Kidney (tissue), 14 donors: ENCODE results near the gene ZNF350. TPM values are rescaled to one million over a fixed set of nuclear protein-coding genes. Genes with fewer than 3 reads are reported as not detected.
"Not testable (repeated sequence)": the region's sequence is repeated elsewhere in the genome, so short reads cannot be mapped to it uniquely, and the experiment has no call there.

Experiments
- DNase-seq, 5 donors: peaks; one replicate each; pipeline ENCODE4 v3.0.0-alpha.2; 2013 to 2020
- FAIRE-seq: peaks from 2 replicates; lab custom pipeline; 2012; peaks lifted over from hg19 to GRCh38; lab: Jason Lieb, UNC
- H3K27ac ChIP-seq, 2 donors: one replicate each; pipeline ENCODE4 v1.7.0; 2013; ENCODE audit warnings: low read depth in 2 of 2, low read length in 2 of 2, inconsistent platforms in 1 of 2
- H3K27me3 ChIP-seq: one replicate; pipeline ENCODE4 v1.7.1; 2013; ENCODE audit warnings: low read length, inconsistent platforms; ENCODE audit not compliant: control insufficient read depth, insufficient read depth
- H3K36me3 ChIP-seq, 3 donors: one replicate each; pipeline versions ENCODE4 v1.7.0 to v1.7.1; 2013; ENCODE audit warnings: low read length in 3 of 3, control low read depth in 1 of 3, inconsistent platforms in 1 of 3; ENCODE audit not compliant: insufficient read depth in 3 of 3, control insufficient read depth in 2 of 3
- H3K4me1 ChIP-seq, 3 donors: one replicate each; pipeline versions ENCODE4 v1.7.0 to v1.7.1; 2013; ENCODE audit warnings: low read length in 3 of 3, inconsistent platforms in 1 of 3, low read depth in 1 of 3; ENCODE audit not compliant: control insufficient read depth in 2 of 3, insufficient read depth in 2 of 3
- H3K4me3 ChIP-seq, 3 donors: one replicate each; pipeline versions ENCODE4 v1.7.0 to v1.8.1; 2013; ENCODE audit warnings: low read length in 3 of 3, control low read depth in 1 of 3, inconsistent platforms in 1 of 3
- H3K9ac ChIP-seq, 3 donors: one replicate each; pipeline versions ENCODE4 v1.7.0 to v1.7.1; 2013; ENCODE audit warnings: low read length in 3 of 3, control low read depth in 1 of 3, inconsistent platforms in 1 of 3
- H3K9me3 ChIP-seq, 3 donors: one replicate each; pipeline versions ENCODE4 v1.7.0 to v1.7.1; 2013; ENCODE audit warnings: low read length in 3 of 3, control low read depth in 1 of 3, inconsistent platforms in 1 of 3; ENCODE audit not compliant: control insufficient read depth in 2 of 3, insufficient read depth in 1 of 3
- intact Hi-C: fragments of 100-400 bp; cut with DNase I; formaldehyde crosslinking; loops from one replicate; pipeline ENCODE4 v1.11.1; 2022
- polyA plus RNA-seq: library from polyadenylated mRNA; stranded (reverse); fragments of 350-450 nt; fragmentation: Illumina TruSeq; extraction: RNeasy Lipid Tissue Mini Kit (QIAGEN cat#74804); gene quantifications from one replicate; pipeline ENCODE4 v1.2.3, GENCODE V29; 2014; ENCODE audit warnings: low read depth, low replicate concordance; ENCODE audit not compliant: insufficient read depth
- total RNA-seq: library from RNA; stranded (reverse); fragmentation: NEBNext Ultra II Directional; extraction: Animal tissue kit (Norgen Biotek cat#: 25700); gene quantifications from one replicate; pipeline ENCODE4 v1.2.1, GENCODE V29; 2021
- TF ChIP-seq, protein P1 (sequence below): IDR thresholded peaks from 3 replicates; pipeline ENCODE4 v1.5.1; 2012; ENCODE audit warnings: mild to moderate bottlenecking, moderate library complexity, borderline replicate concordance; ENCODE audit not compliant: insufficient read depth; ENCODE audit errors: extremely low read depth
- donor health status: control.
- donor health status: control.
- donor health status: control.
- donor health status: control.
- donor health status: control.
- donor health status: DM: yes; HTN: yes; CAD: no.
- donor health status: Normal renal cell carcinoma (clear cell type).

ZNF350 gene
- total and polyA plus RNA-seq, 2 donors from 2014 or later, result 7.8 to 18.9 TPM

DNA sequence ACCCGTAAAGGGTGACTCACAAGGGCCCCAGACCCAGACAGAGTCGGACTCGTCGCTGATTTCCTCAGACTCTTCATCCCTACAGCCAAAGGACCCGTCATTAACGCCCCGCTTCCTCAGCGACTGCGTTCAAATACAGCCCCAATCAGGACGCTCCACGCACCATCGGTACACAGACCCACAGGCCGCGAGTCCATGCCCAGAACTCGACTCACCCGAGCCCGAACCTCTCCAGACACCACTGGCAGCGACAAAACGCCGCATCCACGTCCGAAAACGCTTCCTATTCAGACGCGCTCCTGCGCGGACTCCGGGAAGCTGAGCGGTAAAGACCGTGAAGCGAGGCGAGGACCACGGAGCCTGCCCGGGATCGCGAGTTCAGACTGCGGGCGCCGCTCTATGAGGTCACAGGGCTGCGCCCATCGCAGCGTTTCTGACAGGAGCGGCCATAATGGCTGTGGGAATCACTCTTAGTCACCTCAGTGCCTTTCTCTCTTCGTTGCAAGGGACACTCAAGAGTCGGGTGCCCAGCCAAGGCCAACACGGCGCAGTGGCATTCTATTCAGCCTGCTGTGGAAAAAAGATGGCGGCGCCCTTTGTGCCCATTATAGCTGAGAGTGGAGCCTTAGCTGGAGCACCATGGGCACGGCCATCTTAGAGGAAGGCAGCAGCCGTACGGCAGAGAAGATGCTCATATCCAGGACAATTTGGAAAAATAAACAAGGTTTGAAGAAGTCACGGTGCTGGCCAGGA lies 41.6 kb upstream of the ZNF350 start, which contains the start of gene ZNF614:
ZNF614 (minus strand) TSS at position 353 of the 753 bp plus-strand sequence. CDS start 2,634 bp downstream, outside the sequence.
- Histone ChIP-seq H3K36me3 (peaks cover 7 to 23% (median 15%) of the 10 kb centered on the region in 3 donors), H3K27me3 (no peaks in the 10 kb centered on the region), H3K9me3 (peaks cover 1 to 22% (median 15%) of the 10 kb centered on the region in 3 donors), H3K4me3 (peak within 1 kb of the TSS; percentile 87 to 99 (median 97)), H3K4me1 (peaks cover 0 to 5% (median 0%) of the 10 kb centered on the region in 3 donors), H3K9ac (peak within 1 kb of the TSS; percentile 42 to 97 (median 96)), H3K27ac (peak within 1 kb of the TSS; percentile 84 to 96)
- TF ChIP-seq, protein P1, sequence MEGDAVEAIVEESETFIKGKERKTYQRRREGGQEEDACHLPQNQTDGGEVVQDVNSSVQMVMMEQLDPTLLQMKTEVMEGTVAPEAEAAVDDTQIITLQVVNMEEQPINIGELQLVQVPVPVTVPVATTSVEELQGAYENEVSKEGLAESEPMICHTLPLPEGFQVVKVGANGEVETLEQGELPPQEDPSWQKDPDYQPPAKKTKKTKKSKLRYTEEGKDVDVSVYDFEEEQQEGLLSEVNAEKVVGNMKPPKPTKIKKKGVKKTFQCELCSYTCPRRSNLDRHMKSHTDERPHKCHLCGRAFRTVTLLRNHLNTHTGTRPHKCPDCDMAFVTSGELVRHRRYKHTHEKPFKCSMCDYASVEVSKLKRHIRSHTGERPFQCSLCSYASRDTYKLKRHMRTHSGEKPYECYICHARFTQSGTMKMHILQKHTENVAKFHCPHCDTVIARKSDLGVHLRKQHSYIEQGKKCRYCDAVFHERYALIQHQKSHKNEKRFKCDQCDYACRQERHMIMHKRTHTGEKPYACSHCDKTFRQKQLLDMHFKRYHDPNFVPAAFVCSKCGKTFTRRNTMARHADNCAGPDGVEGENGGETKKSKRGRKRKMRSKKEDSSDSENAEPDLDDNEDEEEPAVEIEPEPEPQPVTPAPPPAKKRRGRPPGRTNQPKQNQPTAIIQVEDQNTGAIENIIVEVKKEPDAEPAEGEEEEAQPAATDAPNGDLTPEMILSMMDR, result no peak
- FAIRE-seq (no peak), DNase-seq (peak; percentile 93 to 97 (median 95))
- intact Hi-C loops, result no loop called here

DNA sequence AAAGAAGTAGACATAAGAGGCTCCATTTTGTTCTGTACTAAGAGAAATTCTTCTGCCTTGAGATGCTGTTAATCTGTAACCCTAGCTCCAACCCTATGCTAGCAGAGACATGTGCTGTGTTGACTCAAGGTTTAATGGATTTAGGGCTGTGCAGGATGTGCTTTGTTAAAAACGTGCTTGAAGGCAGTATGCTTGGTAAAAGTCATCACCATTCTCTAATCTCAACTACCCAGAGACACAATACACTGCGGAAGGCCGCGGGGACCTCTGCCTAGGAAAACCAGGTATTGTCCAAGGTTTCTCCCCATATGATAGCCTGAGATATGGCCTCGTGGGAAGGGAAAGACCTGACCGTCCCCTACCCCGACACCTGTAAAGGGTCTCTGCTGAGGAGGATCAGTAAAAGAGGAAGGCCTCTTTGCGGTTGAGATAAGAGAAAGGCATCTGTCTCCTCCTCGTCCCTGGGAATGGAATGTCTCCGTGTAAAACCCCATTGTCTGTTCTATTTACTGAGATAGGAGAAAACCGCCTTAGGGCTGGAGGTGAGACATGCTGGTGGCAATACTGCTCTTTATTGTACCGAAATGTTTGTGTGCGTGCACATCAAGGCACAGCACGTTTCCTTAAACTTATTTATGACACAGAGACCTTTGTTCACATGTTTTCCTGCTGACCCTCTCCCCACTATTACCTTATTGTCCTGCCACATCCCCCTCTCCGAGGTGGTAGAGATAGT lies 39.8 kb upstream of the ZNF350 start:
- H3K9me3 ChIP-seq, H3K4me1 ChIP-seq, intact Hi-C loops, H3K9ac ChIP-seq, DNase-seq, FAIRE-seq, H3K27me3 ChIP-seq, H3K27ac ChIP-seq: not testable (repeated sequence)
- H3K4me3 ChIP-seq, result peak overlapping the region in 1 of 3 donors; percentile 97
- peaks cover 9 to 26% (median 14%) of the 10 kb centered on the region in 3 donors for H3K36me3 ChIP-seq

DNA sequence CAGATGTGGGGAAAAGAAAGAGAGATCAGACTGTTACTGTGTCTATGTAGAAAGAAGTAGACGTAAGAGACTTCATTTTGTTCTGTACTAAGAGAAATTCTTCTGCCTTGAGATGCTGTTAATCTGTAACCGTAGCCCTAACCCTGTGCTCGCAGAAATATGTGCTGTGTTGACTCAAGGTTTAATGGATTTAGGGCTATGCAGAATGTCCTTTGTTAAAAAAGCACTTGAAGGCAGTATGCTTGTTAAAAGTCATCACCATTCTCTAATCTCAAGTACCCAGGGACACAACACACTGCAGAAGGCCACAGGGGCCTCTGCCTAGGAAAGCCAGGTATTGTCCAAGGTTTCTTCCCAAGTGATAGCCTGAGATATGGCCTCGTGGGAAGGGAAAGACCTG lies 37.8 kb upstream of the ZNF350 start:
- H3K9ac ChIP-seq, DNase-seq, H3K4me1 ChIP-seq, H3K27ac ChIP-seq, H3K27me3 ChIP-seq, FAIRE-seq, intact Hi-C loops, H3K4me3 ChIP-seq: not testable (repeated sequence)
- Histone ChIP-seq H3K36me3 (peaks cover 11 to 32% (median 23%) of the 10 kb centered on the region in 3 donors), H3K9me3 (peaks cover 5 to 15% (median 7%) of the 10 kb centered on the region in 3 donors)

DNA sequence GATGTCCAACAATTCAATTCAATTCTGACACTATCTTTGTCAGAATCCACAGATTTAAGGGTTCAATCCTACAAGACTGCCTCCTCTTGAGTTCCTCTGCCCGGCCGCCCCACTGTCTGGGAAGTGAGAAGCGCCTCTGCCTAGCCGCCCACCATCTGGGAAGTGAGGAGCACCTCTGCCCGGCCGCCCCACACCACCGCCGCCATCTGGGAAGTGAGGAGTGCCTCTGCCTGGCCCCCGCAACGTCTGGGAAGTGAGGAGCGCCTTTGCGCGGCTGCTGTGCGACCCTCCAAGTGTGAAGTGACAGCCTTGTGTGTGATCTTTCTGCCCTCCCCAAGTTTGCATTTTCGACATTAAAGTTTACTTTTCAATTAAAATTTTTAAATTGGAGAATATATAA lies 35.6 kb upstream of the ZNF350 start:
- no peak overlapping the region for H3K4me3 ChIP-seq
- FAIRE-seq (no peak), DNase-seq (peak in 1 of 5 donors; percentile 65)
- peaks cover 7 to 25% (median 10%) of the 10 kb centered on the region in 3 donors for H3K9me3 ChIP-seq
- H3K27ac ChIP-seq, result no peak overlapping the region
- no peak overlapping the region for H3K9ac ChIP-seq
- intact Hi-C loops, result no loop called here
- no peaks in the 10 kb centered on the region for H3K27me3 ChIP-seq
- peaks cover 20 to 40% (median 34%) of the 10 kb centered on the region in 3 donors for H3K36me3 ChIP-seq
- TF ChIP-seq, protein P1, result no peak
- H3K4me1 ChIP-seq, result peaks cover 0 to 3% (median 0%) of the 10 kb centered on the region in 3 donors
